ENCODE measurements around the gene SPACA5.
"Not testable (repeated sequence)": the region's sequence is repeated elsewhere in the genome, so short reads cannot be mapped to it uniquely, and the experiment has no call there.

SPACA5 gene

GRCh38 chrX:48006688-48007087, at the start of gene SPACA5:
SPACA5 (plus strand) TSS chrX:48006988; CDS start chrX:48007803, 815 bp downstream.
- not testable (repeated sequence) for ATAC-seq, H3K27me3 Mint-ChIP-seq, H3K9me3 Mint-ChIP-seq, DNase-seq, H3K27ac Mint-ChIP-seq, H3K4me3 Mint-ChIP-seq
- peaks cover 19% of the 10 kb centered on the region for H3K4me1 Mint-ChIP-seq

DNA sequence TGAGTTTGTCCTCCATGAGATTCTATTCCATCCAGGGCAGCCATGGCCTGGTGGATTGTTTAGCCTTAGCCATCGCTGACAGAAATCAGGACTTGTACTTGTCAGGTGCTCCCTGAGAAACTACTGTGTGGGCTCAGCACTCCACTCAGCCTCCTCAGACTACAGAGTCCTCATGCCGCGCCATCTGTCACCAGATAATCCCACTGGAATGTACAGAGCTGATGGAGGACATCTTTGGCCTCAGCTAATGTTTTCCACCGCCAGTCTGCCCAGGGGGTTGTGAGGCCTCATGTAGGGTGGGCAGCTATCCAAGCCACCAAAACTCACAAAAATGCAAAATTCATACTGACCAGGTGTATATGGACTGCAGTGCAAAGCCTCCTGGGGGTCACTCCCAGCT, 48.6 kb upstream of the SPACA5 start:
- H3K4me1 Mint-ChIP-seq, H3K27me3 Mint-ChIP-seq, DNase-seq, H3K27ac Mint-ChIP-seq, H3K9me3 Mint-ChIP-seq, ATAC-seq, H3K4me3 Mint-ChIP-seq: not testable (repeated sequence)

GRCh38 chrX:47958761-47959342, 47.9 kb upstream of the SPACA5 start:
- no peak overlapping the region for H3K27ac Mint-ChIP-seq
- H3K4me1 Mint-ChIP-seq, result no peaks in the 10 kb centered on the region
- DNase-seq, result peak; percentile 13 to 19
- peak; percentile 79 for ATAC-seq
- H3K9me3 Mint-ChIP-seq, result no peaks in the 10 kb centered on the region
- H3K27me3 Mint-ChIP-seq, result no peaks in the 10 kb centered on the region
- H3K4me3 Mint-ChIP-seq, result no peak overlapping the region

- DNase-seq (no peak), ATAC-seq (no peak)
- H3K4me1 Mint-ChIP-seq, result no peaks in the 10 kb centered on the region
- peaks cover 5 to 7% of the 10 kb centered on the region in 2 donors for H3K9me3 Mint-ChIP-seq
- H3K4me3 Mint-ChIP-seq, result no peak overlapping the region
- no peaks in the 10 kb centered on the region for H3K27me3 Mint-ChIP-seq
- peak overlapping the region in 1 of 2 donors; percentile 5 for H3K27ac Mint-ChIP-seq
Observed at GRCh38 chrX:47960406-47960805, 46.4 kb upstream of the SPACA5 start.

GRCh38 chrX:47961830-47962229, 45.0 kb upstream of the SPACA5 start:
- not testable (repeated sequence) for ATAC-seq

GRCh38 chrX:47965526-47965925, 41.3 kb upstream of the SPACA5 start:
- H3K4me1 Mint-ChIP-seq, DNase-seq, H3K27ac Mint-ChIP-seq, H3K4me3 Mint-ChIP-seq, H3K27me3 Mint-ChIP-seq, ATAC-seq: not testable (repeated sequence)
- H3K9me3 Mint-ChIP-seq, result peaks cover 15 to 22% of the 10 kb centered on the region in 2 donors

More at GRCh38 chrX:47961830-47962229, 45.0 kb upstream of the SPACA5 start:
- not testable (repeated sequence) for H3K4me3 Mint-ChIP-seq, H3K9me3 Mint-ChIP-seq, H3K27ac Mint-ChIP-seq, H3K27me3 Mint-ChIP-seq, DNase-seq, H3K4me1 Mint-ChIP-seq

DNA sequence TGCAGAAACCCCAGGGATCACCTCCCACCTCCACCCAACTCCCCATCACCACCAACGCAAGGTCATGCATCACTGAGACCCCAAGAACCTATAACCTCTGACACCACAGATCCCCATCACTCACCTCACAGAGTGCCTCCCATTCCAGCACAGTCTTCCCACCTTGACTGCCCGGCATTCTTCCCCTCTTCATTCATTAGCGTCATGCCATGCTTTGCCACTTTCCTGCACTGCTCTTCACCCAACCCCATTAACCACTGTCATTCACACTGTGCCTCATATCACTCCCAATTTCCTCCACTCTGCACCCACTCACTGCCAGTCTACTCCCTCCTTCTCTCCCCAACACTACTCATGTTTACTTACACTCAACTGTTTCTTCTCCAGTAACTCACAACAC, 33.6 kb upstream of the SPACA5 start:
- ATAC-seq (no peak), DNase-seq (no peak)
- Mint-ChIP-seq H3K9me3 (peaks cover 39 to 54% of the 10 kb centered on the region in 2 donors), H3K27me3 (no peaks in the 10 kb centered on the region), H3K4me3 (no peak overlapping the region), H3K4me1 (no peaks in the 10 kb centered on the region), H3K27ac (no peak overlapping the region)

DNA sequence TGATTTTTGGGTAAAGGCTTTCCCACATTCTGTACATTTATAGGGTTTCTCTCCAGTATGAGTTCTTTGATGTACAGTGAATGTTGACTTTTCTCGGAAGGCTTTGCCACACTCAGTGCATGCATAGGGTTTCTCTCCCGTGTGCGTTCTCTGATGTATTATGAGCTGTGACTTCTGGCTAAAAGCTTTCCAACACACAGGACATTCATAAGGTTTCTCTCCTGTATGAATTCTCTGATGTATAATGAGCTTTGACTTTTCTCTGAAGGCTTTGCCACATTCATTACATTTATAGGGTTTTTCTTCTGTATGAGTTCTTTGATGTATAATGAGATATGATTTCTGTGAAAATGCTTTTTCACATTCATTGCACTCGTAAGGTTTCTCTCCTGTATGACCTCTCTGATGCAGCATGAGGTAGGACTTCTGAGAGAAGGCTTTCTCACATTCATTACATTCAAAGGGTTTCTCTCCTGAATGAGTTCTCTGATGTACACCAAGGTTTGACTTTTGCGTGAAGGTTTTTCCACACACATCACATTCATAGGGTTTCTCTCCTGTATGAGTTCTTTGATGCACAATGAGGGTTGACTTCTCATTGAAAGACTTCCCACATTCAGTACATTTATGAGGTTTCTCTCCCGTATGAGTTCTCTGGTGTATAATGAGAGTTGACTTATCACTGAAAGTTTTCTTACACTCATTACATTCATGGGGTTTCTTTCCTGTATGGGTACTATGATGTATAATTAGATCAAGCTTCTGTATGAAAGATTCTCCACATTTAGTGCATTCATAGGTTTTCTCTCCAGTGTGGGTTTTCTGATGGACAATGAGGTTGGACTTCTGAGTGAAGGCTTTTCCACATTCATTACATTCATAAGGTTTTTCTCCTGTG, 30.3 kb upstream of the SPACA5 start:
- no peak for ATAC-seq
- no peak overlapping the region for H3K4me3 Mint-ChIP-seq
- no peaks in the 10 kb centered on the region for H3K4me1 Mint-ChIP-seq
- H3K27ac Mint-ChIP-seq, result peak overlapping the region in 1 of 2 donors; percentile 46
- DNase-seq, result no peak
- H3K27me3 Mint-ChIP-seq, result no peaks in the 10 kb centered on the region
- peaks cover 37 to 48% of the 10 kb centered on the region in 2 donors for H3K9me3 Mint-ChIP-seq

GRCh38 chrX:47991263-47992094, 15.3 kb upstream of the SPACA5 start:
- Mint-ChIP-seq H3K27ac (peak overlapping the region; percentile 93 to 97), H3K4me3 (peak overlapping the region; percentile 17 to 70), H3K9me3 (peaks cover 0 to 4% of the 10 kb centered on the region in 2 donors), H3K4me1 (peaks cover 37% of the 10 kb centered on the region), H3K27me3 (no peaks in the 10 kb centered on the region)
- peak in 1 of 2 donors; percentile 14 for DNase-seq
- ATAC-seq, result peak; percentile 91

DNA sequence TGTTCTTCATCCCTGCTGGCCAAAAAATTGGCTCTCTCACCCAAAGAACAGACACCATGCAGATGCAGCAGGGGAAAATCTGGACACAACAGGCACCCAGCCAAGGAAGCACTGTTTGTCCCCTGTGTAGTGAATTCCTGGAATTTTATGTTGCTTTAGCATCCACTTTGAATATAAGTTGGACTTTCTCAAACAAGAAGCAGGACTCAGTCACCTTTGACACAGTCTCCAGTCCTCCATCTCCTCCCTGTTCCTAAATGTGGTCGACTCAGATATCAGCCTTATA, 14.8 kb upstream of the SPACA5 start:
- ATAC-seq, result no peak
- Mint-ChIP-seq H3K9me3 (peaks cover 0 to 2% of the 10 kb centered on the region in 2 donors), H3K27ac (peak overlapping the region; percentile 93 to 97), H3K4me1 (peaks cover 37% of the 10 kb centered on the region), H3K27me3 (no peaks in the 10 kb centered on the region), H3K4me3 (peak overlapping the region; percentile 17 to 70)
- DNase-seq, result no peak

GRCh38 chrX:47992669-47993068, 14.1 kb upstream of the SPACA5 start:
- H3K4me3 Mint-ChIP-seq, result no peak overlapping the region

GRCh38 chrX:48001260-48001659, 5.5 kb upstream of the SPACA5 start:
- DNase-seq (no peak), ATAC-seq (no peak)
- H3K27me3 Mint-ChIP-seq, result no peaks in the 10 kb centered on the region
- peaks cover 29% of the 10 kb centered on the region for H3K4me1 Mint-ChIP-seq
- H3K9me3 Mint-ChIP-seq, result no peaks in the 10 kb centered on the region
- peak overlapping the region in 1 of 2 donors; percentile 39 for H3K4me3 Mint-ChIP-seq
- no peak overlapping the region for H3K27ac Mint-ChIP-seq

More at GRCh38 chrX:47992669-47993068, 14.1 kb upstream of the SPACA5 start:
- DNase-seq, result no peak
- Mint-ChIP-seq H3K4me1 (peaks cover 37% of the 10 kb centered on the region), H3K27ac (no peak overlapping the region), H3K9me3 (no peaks in the 10 kb centered on the region), H3K27me3 (no peaks in the 10 kb centered on the region)
- ATAC-seq, result no peak

DNA sequence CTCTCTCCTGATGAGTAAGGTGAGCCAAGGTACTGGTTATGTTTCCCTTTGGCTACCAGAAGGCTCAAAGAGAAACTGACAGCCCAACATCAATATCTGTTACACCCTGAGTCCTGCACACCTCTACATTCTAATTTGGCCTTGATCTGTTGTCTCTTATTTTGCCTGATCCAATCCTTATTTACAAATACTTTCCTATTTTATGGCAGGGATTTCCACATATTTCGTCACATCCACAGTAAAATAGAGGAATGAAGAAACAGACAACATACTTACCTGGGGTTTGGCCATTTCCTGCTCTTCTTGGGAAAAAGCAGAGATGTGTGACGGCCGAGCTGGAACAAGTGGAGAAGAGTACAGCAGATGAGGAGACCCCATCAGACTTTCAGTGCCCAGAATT, 4.5 kb upstream of the SPACA5 start:
- H3K9me3 Mint-ChIP-seq, result no peaks in the 10 kb centered on the region
- ATAC-seq, result no peak
- DNase-seq, result no peak
- peaks cover 32% of the 10 kb centered on the region for H3K4me1 Mint-ChIP-seq
- no peaks in the 10 kb centered on the region for H3K27me3 Mint-ChIP-seq
- H3K27ac Mint-ChIP-seq, result peak overlapping the region in 1 of 2 donors; percentile 30
- peak overlapping the region; percentile 67 to 99 for H3K4me3 Mint-ChIP-seq

- H3K4me1 Mint-ChIP-seq, result peaks cover 32% of the 10 kb centered on the region
- no peak overlapping the region for H3K27ac Mint-ChIP-seq
Observed at GRCh38 chrX:48002929-48003328, 3.9 kb upstream of the SPACA5 start.

DNA sequence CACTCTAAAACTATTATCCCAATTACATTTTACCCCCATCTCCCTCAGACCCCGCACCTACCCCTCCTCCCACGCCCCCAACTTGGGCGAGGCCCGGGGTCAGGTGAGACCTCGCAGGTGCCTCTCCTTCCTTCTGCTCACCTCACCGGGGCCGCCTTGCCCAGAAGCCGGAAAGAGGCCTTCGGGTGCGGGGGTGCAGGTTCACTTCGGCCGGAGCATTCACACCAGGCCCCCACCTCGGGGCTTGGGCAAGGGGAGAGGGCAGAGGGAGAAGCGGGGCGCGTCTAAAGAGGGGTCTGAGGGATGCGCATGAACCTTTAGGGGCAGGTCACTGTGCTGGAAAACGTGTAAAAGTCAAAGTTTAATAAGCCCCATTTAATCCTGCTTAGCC, 3.4 kb upstream of the SPACA5 start:
- Mint-ChIP-seq H3K27me3 (no peaks in the 10 kb centered on the region), H3K9me3 (no peaks in the 10 kb centered on the region), H3K4me1 (peaks cover 28% of the 10 kb centered on the region), H3K27ac (peak overlapping the region; percentile 98 to 100), H3K4me3 (peak overlapping the region; percentile 88 to 99)
- peak; percentile 50 for ATAC-seq
- peak in 1 of 2 donors; percentile 30 for DNase-seq

More at GRCh38 chrX:48002929-48003328, 3.9 kb upstream of the SPACA5 start:
- Mint-ChIP-seq H3K4me3 (peak overlapping the region in 1 of 2 donors; percentile 99), H3K9me3 (no peaks in the 10 kb centered on the region), H3K27me3 (no peaks in the 10 kb centered on the region)
- no peak for ATAC-seq
- no peak for DNase-seq

All from stimulated activated naive CD8-positive, alpha-beta T cell treated with anti-CD3 and anti-CD28 coated beads, Interleukin-15, amount 100 ng/mL, for 72 hours (primary cell).